Muscle layer of colon (tissue), 2 donors: ENCODE measurements around the gene ZNF423.

Source experiments
- H3K27ac ChIP-seq: one replicate; pipeline ENCODE4 v1.7.0; 2013; ENCODE audit warnings: low read depth, mild to moderate bottlenecking, low read length, moderate library complexity
- H3K27me3 ChIP-seq, 2 donors: one replicate each; pipeline ENCODE4 v1.7.0; 2013; ENCODE audit warnings: low read length in 2 of 2, mild to moderate bottlenecking in 2 of 2; ENCODE audit not compliant: insufficient read depth in 2 of 2, control insufficient read depth in 1 of 2
- H3K36me3 ChIP-seq: one replicate; pipeline ENCODE4 v1.7.0; 2013; ENCODE audit warnings: mild to moderate bottlenecking, low read length; ENCODE audit not compliant: insufficient read depth
- H3K4me1 ChIP-seq: one replicate; pipeline ENCODE4 v1.7.0; 2013; ENCODE audit warnings: mild to moderate bottlenecking, low read length; ENCODE audit not compliant: insufficient read depth
- H3K4me3 ChIP-seq, 2 donors: one replicate each; pipeline ENCODE4 v1.7.0; 2013; ENCODE audit warnings: low read length in 2 of 2, low read depth in 1 of 2, mild to moderate bottlenecking in 1 of 2, moderate library complexity in 1 of 2
- H3K9ac ChIP-seq: one replicate; pipeline ENCODE4 v1.7.0; 2013; ENCODE audit warnings: low read length
- H3K9me3 ChIP-seq: one replicate; pipeline ENCODE4 v1.7.0; 2013; ENCODE audit warnings: mild to moderate bottlenecking, low read length
- donor health status: abdominal sarcoma.
- donor health status: Adenocarcinoma of cecum.

Gene ZNF423

DNA sequence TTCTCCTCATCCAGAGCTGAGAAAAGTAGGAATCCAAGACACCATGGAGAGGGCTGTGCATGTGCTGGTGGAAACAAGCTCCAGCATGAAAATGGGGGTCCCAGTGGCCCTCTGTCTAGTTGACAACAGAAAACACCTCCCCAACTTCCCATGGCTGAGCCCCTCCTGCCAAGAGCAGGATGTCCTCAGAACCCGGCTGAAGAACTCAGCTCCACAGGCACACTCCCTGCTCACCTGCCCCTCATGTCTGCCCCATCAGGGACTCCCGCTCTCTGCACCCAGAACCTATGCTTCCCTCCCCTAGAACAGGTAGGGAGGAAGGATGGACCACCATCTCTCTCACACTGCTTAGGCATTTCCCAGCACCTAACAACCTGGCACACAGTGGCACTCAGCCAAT, 315.1 kb downstream of the ZNF423 start:
- Histone ChIP-seq H3K4me1 (no peaks in the 10 kb centered on the region), H3K27me3 (no peaks in the 10 kb centered on the region), H3K4me3 (no peak overlapping the region), H3K9me3 (no peaks in the 10 kb centered on the region), H3K36me3 (no peaks in the 10 kb centered on the region), H3K9ac (no peak overlapping the region), H3K27ac (no peak overlapping the region)

DNA sequence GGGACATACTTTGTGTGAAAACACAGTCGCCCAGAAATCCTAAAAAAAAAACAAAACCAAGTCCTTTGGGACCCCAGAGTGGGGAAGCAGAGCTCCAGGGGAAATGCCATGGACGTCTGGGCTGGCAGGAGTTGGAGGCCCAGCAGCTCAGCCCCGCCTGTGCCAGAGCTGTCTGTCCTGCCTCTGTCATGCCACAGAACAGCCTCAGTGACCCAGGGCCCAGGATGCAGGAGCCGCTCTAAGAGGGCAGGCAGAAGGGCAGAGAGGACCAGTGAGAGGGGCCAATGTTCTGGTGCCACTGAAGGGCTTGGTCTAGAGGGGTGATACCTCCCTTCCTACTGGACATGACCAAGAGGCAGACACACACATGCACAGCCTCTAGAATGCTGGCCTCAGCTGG, 316.2 kb downstream of the ZNF423 start:
- H3K4me1 ChIP-seq, result no peaks in the 10 kb centered on the region
- no peaks in the 10 kb centered on the region for H3K9me3 ChIP-seq
- no peak overlapping the region for H3K27ac ChIP-seq
- H3K36me3 ChIP-seq, result no peaks in the 10 kb centered on the region
- H3K9ac ChIP-seq, result no peak overlapping the region
- H3K4me3 ChIP-seq, result no peak overlapping the region
- no peaks in the 10 kb centered on the region for H3K27me3 ChIP-seq

DNA sequence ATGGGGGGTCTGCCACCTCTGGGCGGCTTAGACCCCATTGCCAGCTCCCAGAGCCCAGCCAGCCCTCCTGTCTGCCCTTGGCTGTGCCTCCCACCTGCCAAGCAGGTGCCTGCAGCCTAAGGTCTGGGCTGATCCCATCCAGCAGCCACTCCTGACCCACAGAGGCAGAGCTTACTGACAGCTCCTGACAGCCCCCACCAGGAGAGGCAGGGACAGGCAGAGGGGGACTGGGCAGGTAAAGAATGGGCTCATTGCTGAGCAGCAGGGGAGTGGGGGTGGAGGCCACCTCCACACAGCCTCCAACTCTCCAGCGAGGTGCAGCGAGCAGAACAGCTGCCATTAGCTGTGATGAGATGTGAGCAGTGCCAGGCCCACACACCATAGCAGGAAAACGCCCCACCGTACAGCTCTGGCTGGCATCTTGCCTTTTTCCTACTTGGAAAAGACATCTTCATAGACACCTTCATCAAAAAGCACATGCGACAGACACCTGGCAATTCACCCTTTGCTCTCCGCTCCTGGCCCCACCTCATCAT, 317.9 kb downstream of the ZNF423 start:
- H3K4me3 ChIP-seq, result no peak overlapping the region
- H3K9ac ChIP-seq, result no peak overlapping the region
- no peaks in the 10 kb centered on the region for H3K27me3 ChIP-seq
- H3K27ac ChIP-seq, result no peak overlapping the region
- no peaks in the 10 kb centered on the region for H3K9me3 ChIP-seq
- no peaks in the 10 kb centered on the region for H3K4me1 ChIP-seq
- H3K36me3 ChIP-seq, result no peaks in the 10 kb centered on the region

DNA sequence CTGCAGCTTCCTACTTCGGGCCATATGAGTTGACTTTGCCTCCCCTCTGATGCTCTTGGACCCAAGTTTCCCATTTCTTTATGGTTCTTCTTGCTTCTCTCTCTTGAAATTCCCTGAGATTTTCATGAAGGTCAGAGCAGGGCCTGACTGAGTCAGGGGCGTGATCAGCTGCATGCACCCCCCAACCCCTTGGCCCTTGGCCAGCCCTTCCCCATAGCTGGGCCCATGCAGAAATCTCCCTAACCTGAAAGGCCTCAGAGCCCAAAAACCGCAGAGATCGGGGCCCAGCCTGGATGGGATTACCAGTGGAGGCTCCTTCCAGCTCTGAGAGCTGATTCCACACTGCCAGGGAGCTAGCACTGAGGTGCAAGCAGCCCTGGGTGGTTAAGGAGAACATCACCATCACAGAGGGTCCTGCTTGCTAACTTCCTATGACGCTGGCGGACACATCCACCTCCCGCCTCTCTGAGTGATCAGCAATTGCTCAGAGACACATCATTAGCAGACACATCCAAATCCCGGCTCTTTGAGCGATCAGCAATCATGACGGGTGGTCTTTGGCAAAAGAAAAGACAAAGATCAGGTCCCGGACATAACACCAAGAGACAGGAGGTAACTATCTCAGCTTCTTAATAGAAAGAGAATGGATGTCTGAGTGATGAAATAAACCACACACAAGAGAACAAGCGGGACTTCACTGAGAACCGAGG, 320.9 kb downstream of the ZNF423 start:
- H3K4me1 ChIP-seq, result no peaks in the 10 kb centered on the region
- no peaks in the 10 kb centered on the region for H3K9me3 ChIP-seq
- H3K9ac ChIP-seq, result no peak overlapping the region
- H3K36me3 ChIP-seq, result no peaks in the 10 kb centered on the region
- H3K27me3 ChIP-seq, result no peaks in the 10 kb centered on the region
- no peak overlapping the region for H3K4me3 ChIP-seq
- H3K27ac ChIP-seq, result no peak overlapping the region

DNA sequence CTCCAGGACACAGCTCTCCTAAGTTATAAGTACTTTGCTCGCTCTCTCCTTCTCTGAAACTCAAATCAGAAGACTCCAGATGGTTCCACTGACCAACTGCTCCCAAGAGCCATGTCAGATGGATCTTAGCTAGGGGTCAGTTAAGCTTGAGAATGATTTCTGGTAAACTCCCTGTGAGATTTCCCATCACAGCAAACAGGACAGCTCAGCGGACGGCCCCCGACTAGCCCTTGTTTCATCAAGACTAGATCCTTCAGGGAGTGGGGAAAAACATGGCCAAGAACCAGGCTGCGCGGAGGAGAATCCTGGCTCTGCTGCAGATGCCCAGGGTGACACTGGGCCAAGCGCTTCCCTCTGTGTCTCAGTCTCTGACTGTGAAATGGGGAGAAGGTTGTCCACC, 322.5 kb downstream of the ZNF423 start:
- Histone ChIP-seq H3K9me3 (no peaks in the 10 kb centered on the region), H3K27me3 (no peaks in the 10 kb centered on the region)

DNA sequence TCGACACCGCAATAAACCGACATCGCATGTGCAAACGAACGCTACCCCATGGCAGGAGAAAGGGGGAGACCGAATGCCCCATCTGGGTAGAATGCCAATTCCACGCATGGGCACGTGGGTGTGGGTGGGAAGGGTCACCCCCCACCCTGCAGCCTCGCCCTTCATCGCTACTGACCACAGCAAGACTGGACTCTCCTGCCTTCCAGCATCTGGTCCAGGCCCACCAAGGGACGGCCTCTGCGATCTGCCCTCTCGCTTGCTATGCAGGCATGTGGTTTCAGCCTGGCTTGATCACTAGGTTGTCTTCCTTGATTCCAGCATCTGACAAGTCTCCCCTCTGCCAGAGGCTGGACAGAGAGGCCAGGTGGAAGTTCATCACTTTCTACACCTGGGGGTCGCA, 323.0 kb downstream of the ZNF423 start:
- Histone ChIP-seq H3K4me1 (no peaks in the 10 kb centered on the region), H3K27ac (no peak overlapping the region), H3K4me3 (no peak overlapping the region), H3K9ac (no peak overlapping the region), H3K9me3 (no peaks in the 10 kb centered on the region), H3K27me3 (no peaks in the 10 kb centered on the region), H3K36me3 (no peaks in the 10 kb centered on the region)

More for the DNA sequence above, 322.5 kb downstream of the ZNF423 start:
- no peak overlapping the region for H3K9ac ChIP-seq
- no peak overlapping the region for H3K27ac ChIP-seq
- no peak overlapping the region for H3K4me3 ChIP-seq
- no peaks in the 10 kb centered on the region for H3K4me1 ChIP-seq
- H3K36me3 ChIP-seq, result no peaks in the 10 kb centered on the region

DNA sequence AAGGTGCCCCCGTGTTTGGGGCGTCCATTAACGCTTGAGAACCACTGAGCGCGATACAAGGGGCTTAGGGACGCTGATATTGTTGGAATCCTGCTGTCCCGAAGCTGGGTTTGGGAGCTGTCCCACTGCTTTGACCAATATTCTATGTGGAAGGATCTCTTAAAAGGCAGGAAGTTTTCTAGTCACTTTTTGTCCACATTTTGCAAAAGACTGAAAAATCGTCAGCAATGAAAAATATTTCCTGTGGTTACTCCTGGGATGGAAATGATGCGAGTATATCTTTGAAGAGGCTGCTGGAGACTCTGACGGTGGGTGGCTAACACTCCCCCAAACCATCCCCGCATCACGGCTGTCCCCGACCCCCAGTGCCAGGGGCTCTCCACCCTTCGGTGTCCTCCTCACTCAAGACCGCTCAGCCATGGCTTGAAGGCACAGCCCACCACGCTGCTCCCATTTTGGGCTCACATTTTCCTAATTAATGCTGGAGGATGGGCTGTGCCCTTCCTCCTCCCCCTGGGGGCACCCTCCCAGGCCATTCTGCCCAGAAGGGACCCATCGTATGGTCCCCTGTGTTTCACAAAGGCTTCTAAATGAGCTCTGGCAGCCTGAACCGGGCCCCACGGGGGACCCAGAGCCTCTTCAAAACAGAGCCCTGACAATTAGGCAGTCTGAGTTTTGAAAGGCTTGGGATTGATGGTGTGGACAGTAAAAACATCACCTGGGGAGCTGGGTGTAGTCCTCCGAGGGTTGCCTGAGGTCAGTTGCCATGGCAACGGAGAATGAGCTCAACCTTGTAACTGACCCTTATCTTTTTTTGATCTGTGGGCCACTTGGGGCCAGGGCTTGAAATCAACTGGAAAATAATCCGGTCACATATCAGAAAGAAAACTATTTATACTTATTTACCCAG, 323.7 kb downstream of the ZNF423 start:
- Histone ChIP-seq H3K9me3 (no peaks in the 10 kb centered on the region), H3K4me1 (no peaks in the 10 kb centered on the region), H3K27ac (no peak overlapping the region), H3K36me3 (no peaks in the 10 kb centered on the region), H3K4me3 (no peak overlapping the region), H3K9ac (no peak overlapping the region), H3K27me3 (no peaks in the 10 kb centered on the region)

DNA sequence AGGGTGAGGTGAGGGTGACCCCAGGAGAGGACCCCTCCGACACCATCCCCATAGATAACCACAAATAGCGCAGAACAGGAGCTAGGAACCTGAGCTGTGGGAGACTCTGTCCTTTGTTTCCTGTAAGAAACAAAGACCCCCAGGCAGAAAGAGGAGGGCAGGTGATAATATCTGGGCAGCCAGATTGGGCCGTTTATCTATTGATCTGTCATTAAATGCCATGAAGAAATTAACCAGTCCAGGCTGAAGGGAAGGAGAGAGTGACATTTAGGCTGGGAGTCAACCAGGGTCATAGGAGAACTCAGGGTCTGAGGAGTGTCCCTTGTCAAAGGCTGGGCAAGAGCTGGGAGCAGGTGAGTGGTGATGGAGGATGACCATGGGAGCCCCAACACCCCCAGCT, 324.5 kb downstream of the ZNF423 start:
- no peaks in the 10 kb centered on the region for H3K4me1 ChIP-seq
- no peaks in the 10 kb centered on the region for H3K9me3 ChIP-seq
- H3K4me3 ChIP-seq, result no peak overlapping the region
- no peak overlapping the region for H3K9ac ChIP-seq
- no peak overlapping the region for H3K27ac ChIP-seq
- no peaks in the 10 kb centered on the region for H3K27me3 ChIP-seq
- H3K36me3 ChIP-seq, result no peaks in the 10 kb centered on the region

DNA sequence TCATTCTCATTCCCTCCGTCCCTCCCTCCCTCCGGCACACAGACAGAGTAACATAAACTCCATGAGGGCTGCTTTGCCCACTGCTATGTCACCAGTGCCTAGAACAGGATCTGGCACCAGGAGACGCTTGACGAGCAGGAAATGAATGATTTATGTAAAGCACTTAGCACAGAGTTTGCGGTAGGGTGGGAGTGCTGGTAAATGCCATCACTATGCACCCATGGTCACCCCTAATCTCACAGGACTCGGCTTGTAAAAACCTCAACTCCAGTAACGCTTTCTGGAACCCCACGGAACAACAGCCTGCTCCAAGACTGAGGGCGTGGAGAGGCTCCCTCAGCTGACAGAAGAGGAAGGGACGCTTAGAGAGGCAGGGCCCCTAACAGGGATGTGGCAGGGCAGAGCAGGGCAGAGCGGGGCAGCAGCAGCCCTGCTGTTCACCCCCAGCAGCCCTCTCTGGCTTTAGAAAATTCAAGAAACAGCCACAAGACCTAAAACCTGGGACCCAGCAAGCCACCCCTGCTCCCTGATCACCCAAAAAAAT, 325.4 kb downstream of the ZNF423 start:
- no peaks in the 10 kb centered on the region for H3K4me1 ChIP-seq
- no peak overlapping the region for H3K4me3 ChIP-seq
- no peak overlapping the region for H3K27ac ChIP-seq
- no peaks in the 10 kb centered on the region for H3K36me3 ChIP-seq
- H3K9me3 ChIP-seq, result no peaks in the 10 kb centered on the region
- H3K27me3 ChIP-seq, result no peaks in the 10 kb centered on the region
- no peak overlapping the region for H3K9ac ChIP-seq

DNA sequence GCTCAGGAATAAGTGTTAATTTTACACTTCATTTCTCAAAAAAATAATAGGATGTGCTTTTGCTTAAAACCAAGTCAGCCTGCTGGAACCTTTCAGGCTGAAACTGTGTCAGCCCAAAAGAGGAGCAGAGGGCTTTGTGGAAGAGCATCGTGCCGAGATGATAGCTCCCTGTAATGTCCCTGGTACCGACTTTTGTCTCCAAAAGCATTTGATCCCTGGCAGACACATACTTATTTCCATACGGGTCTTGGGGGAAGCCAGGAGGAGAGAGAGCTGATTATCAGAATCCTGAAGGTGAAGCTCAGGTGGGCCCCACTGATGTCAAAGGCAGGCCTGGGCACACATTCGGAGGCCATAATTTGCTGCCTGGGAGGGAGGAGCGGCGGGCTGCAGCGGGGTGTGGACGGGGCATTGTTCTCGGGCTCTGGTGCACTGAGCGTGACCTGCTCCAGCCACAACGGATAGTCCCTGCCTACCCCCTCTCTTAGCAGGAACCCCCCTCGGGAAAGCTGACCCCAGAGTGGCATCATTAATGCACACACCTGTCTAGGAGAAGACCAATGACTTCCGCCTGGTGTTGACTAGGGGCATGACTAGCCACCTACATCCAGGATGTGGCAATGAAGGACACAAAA, 326.4 kb downstream of the ZNF423 start:
- Histone ChIP-seq H3K4me1 (no peaks in the 10 kb centered on the region), H3K27ac (no peak overlapping the region), H3K9me3 (no peaks in the 10 kb centered on the region), H3K27me3 (no peaks in the 10 kb centered on the region), H3K36me3 (no peaks in the 10 kb centered on the region), H3K9ac (no peak overlapping the region), H3K4me3 (no peak overlapping the region)

DNA sequence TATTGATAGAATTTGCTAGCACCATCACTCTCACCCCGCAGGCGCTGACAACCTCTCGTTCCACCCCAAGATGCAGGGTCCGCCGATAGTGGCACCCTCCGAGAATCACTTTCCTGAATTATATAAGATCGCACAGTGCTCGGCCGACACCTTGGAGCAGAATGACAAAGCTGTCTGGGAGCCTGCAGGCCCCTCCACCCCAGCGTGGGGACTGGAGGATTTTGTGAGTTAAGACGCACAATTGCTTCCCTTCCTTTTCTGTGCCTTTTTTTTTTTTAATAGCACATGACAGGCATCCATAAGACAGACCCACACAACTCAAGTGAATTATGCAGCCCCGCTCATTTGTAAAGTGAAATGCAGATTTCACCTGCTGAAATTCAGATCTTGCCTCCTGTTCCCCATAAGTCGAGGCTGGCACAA, 327.0 kb downstream of the ZNF423 start:
- Histone ChIP-seq H3K4me3 (peak overlapping the region; percentile 15 to 49), H3K27me3 (no peaks in the 10 kb centered on the region), H3K36me3 (no peaks in the 10 kb centered on the region), H3K9me3 (no peaks in the 10 kb centered on the region), H3K27ac (no peak overlapping the region), H3K4me1 (no peaks in the 10 kb centered on the region), H3K9ac (no peak overlapping the region)
